ENCODE data around the gene NOXA1. TPM values are rescaled to one million over a fixed set of nuclear protein-coding genes. Genes with fewer than 3 reads are reported as not detected.

Gene NOXA1
- total and polyA plus RNA-seq, 2 of the 8 experiments (the other 6 are each of a cell fraction or from before 2014, with no cell fraction given) = 0.34 to 0.91 TPM

DNA sequence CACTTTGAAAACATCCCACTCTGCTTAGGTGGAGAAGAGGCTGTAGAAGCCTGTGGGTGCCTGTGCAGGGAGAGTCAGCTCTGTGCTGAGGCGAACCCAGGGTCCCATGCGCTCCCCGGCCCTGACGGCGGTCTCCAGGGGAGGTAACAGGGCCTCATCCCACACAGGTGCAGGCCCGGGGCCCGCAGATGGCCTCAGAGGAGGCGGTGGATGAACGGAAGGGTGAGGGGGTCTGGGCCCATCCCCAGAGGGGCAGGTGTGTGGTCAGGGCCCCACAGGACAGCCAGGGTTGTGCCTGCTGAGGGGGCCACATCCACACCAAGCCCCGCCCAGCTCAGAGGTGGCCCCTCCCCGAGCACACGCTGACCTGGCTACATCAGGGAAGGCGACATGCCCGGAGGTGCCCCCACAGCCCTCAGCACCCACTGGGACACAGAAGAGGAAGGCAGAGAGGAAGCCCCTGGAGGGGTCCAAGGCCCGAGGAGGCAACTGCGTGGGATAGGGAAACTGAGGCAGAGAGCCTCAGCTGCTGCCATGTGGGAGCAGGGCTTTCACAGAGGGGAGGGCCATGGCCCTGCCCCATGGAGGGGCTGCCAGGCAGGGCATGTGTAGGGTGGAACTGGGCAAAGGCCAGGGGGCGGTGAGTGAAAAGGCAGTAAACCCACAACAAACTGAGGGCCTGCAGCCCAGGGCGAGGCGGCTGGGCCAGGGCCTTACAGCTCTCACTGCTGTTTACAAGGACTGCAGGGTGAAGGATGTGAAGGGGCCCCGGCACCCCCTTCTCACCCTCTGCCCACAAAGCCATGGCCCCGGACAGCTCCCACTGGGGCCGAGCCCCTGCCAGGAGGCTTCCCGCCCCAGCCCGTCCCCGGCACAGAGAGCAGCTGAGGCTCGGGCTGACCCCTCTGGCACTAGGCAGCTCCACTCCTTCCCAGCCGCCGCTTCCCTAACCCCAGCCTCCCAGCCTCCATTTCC, 29.7 kb upstream of the NOXA1 start:
- Histone ChIP-seq H3K18ac (ENCODE audit: extremely low read depth, low read length) (no peak overlapping the region), H3K9me3 (ENCODE audit: insufficient read depth in 2 of 2, low read depth in 1 of 2, low read length in 1 of 2) (no peaks in the 10 kb centered on the region), H3K79me2 (ENCODE audit: control insufficient read depth in 1 of 2, insufficient read depth in 2 of 2, low read length in 2 of 2) (no peaks in the 10 kb centered on the region), H3K4me3 (ENCODE audit: extremely low read depth in 1 of 4, insufficient read depth in 2 of 4, low read depth in 3 of 4, low read length in 4 of 4) (no peak overlapping the region), H3K56ac (replicated peaks; ENCODE audit: insufficient read length, low read depth, low read length) (no peak overlapping the region), H3K4ac (replicated peaks; ENCODE audit: insufficient read length, low read depth, low read length) (no peak overlapping the region), H2BK15ac (ENCODE audit: low read length) (no peak overlapping the region), H3K23ac (ENCODE audit: insufficient read length) (no peak overlapping the region), H3K4me1 (replicated peaks in 1 of 4; ENCODE audit: control insufficient read depth in 3 of 4, insufficient read depth in 4 of 4, low read length in 3 of 4) (no peaks in the 10 kb centered on the region; a peak in 1 of 7 replicates), H4K5ac (ENCODE audit: insufficient read length, low read depth, low read length) (no peak overlapping the region), H2BK20ac (ENCODE audit: low read length) (no peak overlapping the region), H4K8ac (ENCODE audit: extremely low read depth, insufficient read depth, low read length) (no peak overlapping the region; the same call in 1 of the 2 replicates), H2AK5ac (ENCODE audit: low read depth, low read length) (no peak overlapping the region), H3K4me2 (ENCODE audit: insufficient read depth in 1 of 2, low read depth in 2 of 2, low read length in 2 of 2) (no peak overlapping the region), H3K27ac (ENCODE audit: low read depth, low read length) (no peak overlapping the region), H3K27me3 (replicated peaks in 1 of 4; ENCODE audit: control insufficient read depth in 3 of 4, extremely low read depth in 1 of 4, insufficient read depth in 3 of 4, low read length in 3 of 4) (no peaks in the 10 kb centered on the region), H2BK5ac (ENCODE audit: low read depth, low read length) (no peak overlapping the region), H3K36me3 (ENCODE audit: control insufficient read depth in 2 of 4, insufficient read depth in 4 of 4, low read length in 3 of 4) (no peaks in the 10 kb centered on the region), H3K14ac (ENCODE audit: insufficient read length) (no peak overlapping the region), H3K79me1 (ENCODE audit: low read depth, low read length) (no peaks in the 10 kb centered on the region), H3K23me2 (ENCODE audit: low read depth, low read length) (no peaks in the 10 kb centered on the region), H2BK120ac (replicated peaks; ENCODE audit: low read depth, low read length) (no peak overlapping the region), H4K20me1 (replicated peaks in 1 of 2; ENCODE audit: control insufficient read depth in 1 of 2, insufficient read depth in 2 of 2, low read length in 2 of 2) (peaks cover 0 to 7% of the 10 kb centered on the region in 2 experiments), H3K9ac (replicated peaks in 1 of 4; ENCODE audit: extremely low read depth in 1 of 4, low read depth in 3 of 4, low read length in 3 of 4) (no peak overlapping the region), H2BK12ac (ENCODE audit: low read depth, low read length) (no peak overlapping the region), H2AFZ (ENCODE audit: low read length) (no peak overlapping the region), H4K91ac (replicated peaks; ENCODE audit: insufficient read length, low read length) (no peak overlapping the region)
- DNase-seq (ENCODE audit: low read depth in 1 of 2, low spot score in 2 of 2) = no peak
- POLR2A ChIA-PET (ENCODE audit: partially characterized antibody) = interaction anchor here (0.6 kb wide), 1 partner anchor 36 kb away, joined by 5 read pairs; no protein-coding TSS in a partner anchor
- CTCF ChIA-PET (ENCODE audit: partially characterized antibody) = interaction anchor here (1.2 kb wide), 1 partner anchor 11 kb away, joined by 3 read pairs; no protein-coding TSS in a partner anchor
- 91% methylated on average over 28 of the region's 28 CpGs; no CpG with 5 or more reads in 1 of the 2 experiments for WGBS, 2 experiments (ENCODE audit: extremely low coverage in 1 of 2, insufficient coverage in 1 of 2, insufficient read length in 1 of 2, insufficient replicate concordance in 2 of 2, low coverage in 1 of 2, low lambda C conversion rate in 2 of 2, missing lambda C conversion rate in 1 of 2)
- no peak for FAIRE-seq
- TF ChIP-seq FOSL1 (IDR thresholded peaks at IDR 0.05; ENCODE audit: insufficient read depth, low read depth, low read length) (no peak), POLR2A (IDR thresholded peaks at IDR 0.05; ENCODE audit: control extremely low read depth in 1 of 2, low read depth in 2 of 2, low read length in 2 of 2) (no peak), ZNF274 (IDR thresholded peaks at IDR 0.05; ENCODE audit: borderline replicate concordance, extremely low read depth, low read length) (no peak), JUN (IDR thresholded peaks at IDR 0.05; ENCODE audit: low read depth, low read length) (no peak), SUZ12 (IDR thresholded peaks at IDR 0.05; ENCODE audit: low read length) (no peak), HDAC6 (IDR thresholded peaks at IDR 0.05; ENCODE audit: low read depth, low read length) (no peak), KDM4A (IDR thresholded peaks at IDR 0.05; ENCODE audit: low read depth, low read length, severe bottlenecking) (no peak), SP2 (IDR thresholded peaks at IDR 0.05; ENCODE audit: low read length) (no peak), SIX5 (IDR thresholded peaks at IDR 0.05; ENCODE audit: low read depth, low read length) (no peak)
- TF ChIP-seq, protein P1, sequence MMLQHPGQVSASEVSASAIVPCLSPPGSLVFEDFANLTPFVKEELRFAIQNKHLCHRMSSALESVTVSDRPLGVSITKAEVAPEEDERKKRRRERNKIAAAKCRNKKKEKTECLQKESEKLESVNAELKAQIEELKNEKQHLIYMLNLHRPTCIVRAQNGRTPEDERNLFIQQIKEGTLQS (IDR thresholded peaks at IDR 0.05; ENCODE audit: insufficient read depth, low read depth, low read length) = no peak
